Skeletal muscle tissue (tissue), 5 donors: Measurements from ENCODE around the gene ABCC5. TPM values are rescaled to one million over a fixed set of nuclear protein-coding genes. Genes with fewer than 3 reads are reported as not detected.

Experiments
- H3K27ac ChIP-seq: one replicate; pipeline ENCODE4 v1.7.0; 2013; ENCODE audit warnings: mild to moderate bottlenecking, low read depth, low read length, inconsistent platforms
- H3K27me3 ChIP-seq, 3 donors: one replicate each; pipeline ENCODE4 v1.7.0; 2013; ENCODE audit warnings: low read length in 3 of 3; ENCODE audit not compliant: control insufficient read depth in 3 of 3, insufficient read depth in 3 of 3
- H3K36me3 ChIP-seq, 3 donors: one replicate each; pipeline ENCODE4 v1.7.0; 2013; ENCODE audit warnings: low read length in 3 of 3; ENCODE audit not compliant: control insufficient read depth in 3 of 3, insufficient read depth in 3 of 3
- H3K4me1 ChIP-seq, 3 donors: one replicate each; pipeline ENCODE4 v1.7.0; 2013; ENCODE audit warnings: low read length in 3 of 3, mild to moderate bottlenecking in 3 of 3; ENCODE audit not compliant: control insufficient read depth in 3 of 3, insufficient read depth in 3 of 3
- H3K4me3 ChIP-seq, 3 donors: one replicate each; pipeline ENCODE4 v1.7.0; 2013; ENCODE audit warnings: low read length in 3 of 3
- H3K9ac ChIP-seq, 3 donors: one replicate each; pipeline ENCODE4 v1.7.0; 2013; ENCODE audit warnings: low read length in 3 of 3, mild to moderate bottlenecking in 3 of 3, moderate library complexity in 2 of 3, low read depth in 1 of 3
- H3K9me3 ChIP-seq, 3 donors: one replicate each; pipeline ENCODE4 v1.7.0; 2013; ENCODE audit warnings: low read length in 3 of 3; ENCODE audit not compliant: control insufficient read depth in 3 of 3
- small RNA-seq: library from RNA; depleted of rRNA; stranded (forward); fragments of <200 nt; gene quantifications from one replicate; pipeline ENCODE3, GENCODE V24; 2014
- total RNA-seq: library from RNA; depleted of rRNA; stranded (reverse); fragments of >200 nt; gene quantifications from one replicate; pipeline ENCODE4 v1.2.3, GENCODE V29; 2014
- donor health status: Osteomylitis.

ABCC5 gene
- total RNA-seq, 1 donor from 2014 or later: 17.7 TPM

DNA sequence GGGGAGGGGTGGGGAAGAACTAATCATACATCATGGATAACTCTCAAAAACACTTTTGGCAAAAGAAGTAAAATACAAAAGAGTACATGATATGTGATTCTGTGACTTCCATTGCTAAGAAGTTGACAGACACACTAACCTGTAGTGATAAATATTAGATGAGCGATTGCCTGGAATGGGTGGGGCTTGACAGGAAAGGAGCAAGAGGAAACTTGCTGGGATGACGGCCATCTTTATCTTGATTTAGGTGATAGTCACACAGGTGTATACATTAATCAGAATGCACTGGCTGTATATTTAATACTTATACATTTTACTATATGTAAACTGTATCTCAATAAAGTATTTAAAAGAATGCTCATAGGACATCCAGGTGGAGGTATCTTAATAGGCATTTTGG, 146.1 kb downstream of the ABCC5 start:
- no peaks in the 10 kb centered on the region for H3K9me3 ChIP-seq
- H3K9ac ChIP-seq: no peak overlapping the region
- H3K4me3 ChIP-seq: no peak overlapping the region
- peaks cover 0 to 4% (median 0%) of the 10 kb centered on the region in 3 donors for H3K4me1 ChIP-seq
- H3K27ac ChIP-seq: no peak overlapping the region
- peaks cover 0 to 9% (median 6%) of the 10 kb centered on the region in 3 donors for H3K36me3 ChIP-seq
- no peaks in the 10 kb centered on the region for H3K27me3 ChIP-seq

DNA sequence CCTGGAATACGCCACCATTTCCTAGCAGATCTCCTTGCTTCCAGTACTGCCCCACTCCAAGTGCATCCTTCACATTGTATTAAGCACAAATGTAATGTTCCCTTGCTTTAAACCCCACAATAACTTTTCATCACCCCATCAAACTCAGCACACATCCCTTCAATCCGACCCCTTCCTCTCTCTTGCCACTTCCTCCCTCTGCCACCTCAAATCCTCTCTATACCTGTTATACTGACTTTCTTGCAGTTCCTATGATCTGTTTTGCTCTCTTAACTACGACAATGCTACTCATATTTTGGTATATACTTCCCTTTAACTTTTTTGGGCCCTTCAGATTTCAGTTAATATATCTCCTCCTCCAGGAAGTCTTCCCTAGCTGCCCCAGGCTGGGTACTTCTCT, 147.1 kb downstream of the ABCC5 start:
- no peaks in the 10 kb centered on the region for H3K9me3 ChIP-seq
- no peak overlapping the region for H3K9ac ChIP-seq
- peaks cover under 1 to 12% (median 9%) of the 10 kb centered on the region in 3 donors for H3K36me3 ChIP-seq
- H3K27ac ChIP-seq: no peak overlapping the region
- peaks cover 0 to 4% (median 0%) of the 10 kb centered on the region in 3 donors for H3K4me1 ChIP-seq
- H3K27me3 ChIP-seq: no peaks in the 10 kb centered on the region
- no peak overlapping the region for H3K4me3 ChIP-seq

Small RNA genes lying within 50 kb of the gene (small RNA-seq; reads per million reads assigned to genes)
- gene MIR4448: not detected

Other genes with a start within 250 kb of the ABCC5 start
- 14.1 TPM for gene MAP6D1, start 192.3 kb downstream of the ABCC5 start, total RNA-seq
- gene PARL, start 133.0 kb downstream of the ABCC5 start, total RNA-seq: 35.0 TPM
- gene HTR3D, start 13.9 kb upstream of the ABCC5 start, total RNA-seq: not detected
- not detected for gene HTR3C, start 35.2 kb upstream of the ABCC5 start, total RNA-seq
- not detected for gene HTR3E, start 79.2 kb upstream of the ABCC5 start, total RNA-seq
- 38.1 TPM for gene EIF2B5, start 117.5 kb upstream of the ABCC5 start, total RNA-seq
- gene DVL3, start 137.5 kb upstream of the ABCC5 start, total RNA-seq: 23.5 TPM
- 168 TPM for gene AP2M1, start 157.0 kb upstream of the ABCC5 start, total RNA-seq
- gene ABCF3, start 168.3 kb upstream of the ABCC5 start, total RNA-seq: 45.9 TPM
- not detected for gene VWA5B2, start 211.7 kb upstream of the ABCC5 start, total RNA-seq
- 17.2 TPM for gene ALG3, start 231.1 kb upstream of the ABCC5 start, total RNA-seq
- gene EEF1AKMT4, start 231.8 kb upstream of the ABCC5 start, total RNA-seq: 2.1 TPM
- gene CAMK2N2, start 243.7 kb upstream of the ABCC5 start, total RNA-seq: not detected